NCI-H526 (cell line): ENCODE data around the gene GLMP.
"Not testable (repeated sequence)": the region's sequence is repeated elsewhere in the genome, so short reads cannot be mapped to it uniquely, and the experiment has no call there.

Experiments
- DNase-seq, 2 experiments: peaks; one replicate each; lab custom pipeline; 2025; lab: John Stamatoyannopoulos, UW

Gene GLMP

GRCh38 chr1:156295391-156295947, at the start of gene GLMP:
GLMP (minus strand) TSS chr1:156295679; CDS start chr1:156295645, 34 bp downstream.
- DNase-seq = peak; percentile 60 to 82

GRCh38 chr1:156344409-156344808, 48.9 kb upstream of the GLMP start:
- no peak for DNase-seq

GRCh38 chr1:156342166-156342955, 46.9 kb upstream of the GLMP start:
- DNase-seq = no peak

- DNase-seq = peak; percentile 100
These were observed 42.9 kb upstream of the GLMP start, which contains the start of the genes CCT3 and TSACC for GRCh38 chr1:156338180-156338976. CCT3 (minus strand) TSS chr1:156338292; CDS start chr1:156338184, 108 bp downstream. TSACC (plus strand) TSS chr1:156338526; CDS start chr1:156339758, 1,232 bp downstream.

GRCh38 chr1:156337888-156338179, 42.4 kb upstream of the GLMP start:
- no peak for DNase-seq

GRCh38 chr1:156337052-156337887, 41.8 kb upstream of the GLMP start:
- DNase-seq = no peak

- peak in 1 of 2 experiments; percentile 50 for DNase-seq
These were observed 40.8 kb upstream of the GLMP start for GRCh38 chr1:156336242-156336641.

- not testable (repeated sequence) for DNase-seq
These were observed 27.7 kb upstream of the GLMP start for GRCh38 chr1:156323179-156323578.

- DNase-seq = no peak
These were observed 25.1 kb upstream of the GLMP start for GRCh38 chr1:156320560-156320959.

GRCh38 chr1:156319664-156320063, 24.2 kb upstream of the GLMP start:
- peak; percentile 50 to 71 for DNase-seq

- DNase-seq = no peak
These were observed 21.4 kb upstream of the GLMP start for GRCh38 chr1:156316909-156317308.

- no peak for DNase-seq
These were observed 15.5 kb upstream of the GLMP start for GRCh38 chr1:156310962-156311361.

- DNase-seq = no peak
These were observed 12.6 kb upstream of the GLMP start for GRCh38 chr1:156308078-156308477.

- no peak for DNase-seq
These were observed 9.7 kb upstream of the GLMP start for GRCh38 chr1:156305215-156305614.

GRCh38 chr1:156303241-156303640, 7.8 kb upstream of the GLMP start:
- no peak for DNase-seq

GRCh38 chr1:156298852-156299357, 3.4 kb upstream of the GLMP start, which contains the start of gene VHLL:
VHLL (minus strand) TSS chr1:156299307; CDS start chr1:156299189, 118 bp downstream.
- DNase-seq = no peak

- DNase-seq = no peak
These were observed 1.6 kb downstream of the GLMP start for GRCh38 chr1:156293895-156294294.

- no peak for DNase-seq
These were observed 2.4 kb downstream of the GLMP start for GRCh38 chr1:156293098-156293434.

GRCh38 chr1:156291226-156292061, 4.0 kb downstream of the GLMP start:
- peak; percentile 85 to 97 for DNase-seq

GRCh38 chr1:156289857-156290256, 5.6 kb downstream of the GLMP start:
- DNase-seq = no peak

GRCh38 chr1:156286061-156286460, 9.4 kb downstream of the GLMP start:
- DNase-seq = no peak
